Measurements from ENCODE around the gene SPPL3.
A peak's percentile ranks its signal among the peaks of the same experiment; 100 is the strongest.
"Not testable (repeated sequence)": the region's sequence is repeated elsewhere in the genome, so short reads cannot be mapped to it uniquely, and the experiment has no call there.

The SPPL3 gene

DNA sequence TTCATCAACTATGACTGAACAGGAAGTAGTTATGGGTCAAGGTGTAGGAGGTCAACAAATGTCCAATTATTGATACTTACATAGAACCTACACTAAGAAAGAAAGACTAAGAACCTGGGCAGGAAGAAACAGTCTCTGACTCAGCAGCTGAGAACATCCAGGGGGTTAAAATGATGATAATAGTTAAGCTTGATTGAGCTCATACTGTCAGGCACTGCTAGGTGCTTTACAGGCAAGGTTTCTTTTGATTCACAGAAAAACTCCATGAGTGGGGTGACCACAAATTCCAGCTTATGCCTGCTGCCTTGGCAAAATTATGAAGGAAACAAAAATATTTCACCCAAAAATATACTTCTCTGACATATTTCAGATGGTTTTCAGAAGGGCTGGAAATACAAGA is 103.5 kb downstream of the SPPL3 start:
- peak; percentile 13 for DNase-seq (ENCODE audit: low spot score)
- TF ChIP-seq CTCF (IDR thresholded peaks at IDR 0.05; ENCODE audit: extremely low read depth, missing control alignments): no peak

GRCh38 chr12:120799243-120800045 is 104.7 kb downstream of the SPPL3 start:
- no peak for DNase-seq (ENCODE audit: low spot score)
- no peak for TF ChIP-seq CTCF (IDR thresholded peaks at IDR 0.05; ENCODE audit: extremely low read depth, missing control alignments)

GRCh38 chr12:120798696-120799095 is 105.5 kb downstream of the SPPL3 start:
- no peak for DNase-seq (ENCODE audit: low spot score)
- no peak for TF ChIP-seq CTCF (IDR thresholded peaks at IDR 0.05; ENCODE audit: extremely low read depth, missing control alignments)

DNA sequence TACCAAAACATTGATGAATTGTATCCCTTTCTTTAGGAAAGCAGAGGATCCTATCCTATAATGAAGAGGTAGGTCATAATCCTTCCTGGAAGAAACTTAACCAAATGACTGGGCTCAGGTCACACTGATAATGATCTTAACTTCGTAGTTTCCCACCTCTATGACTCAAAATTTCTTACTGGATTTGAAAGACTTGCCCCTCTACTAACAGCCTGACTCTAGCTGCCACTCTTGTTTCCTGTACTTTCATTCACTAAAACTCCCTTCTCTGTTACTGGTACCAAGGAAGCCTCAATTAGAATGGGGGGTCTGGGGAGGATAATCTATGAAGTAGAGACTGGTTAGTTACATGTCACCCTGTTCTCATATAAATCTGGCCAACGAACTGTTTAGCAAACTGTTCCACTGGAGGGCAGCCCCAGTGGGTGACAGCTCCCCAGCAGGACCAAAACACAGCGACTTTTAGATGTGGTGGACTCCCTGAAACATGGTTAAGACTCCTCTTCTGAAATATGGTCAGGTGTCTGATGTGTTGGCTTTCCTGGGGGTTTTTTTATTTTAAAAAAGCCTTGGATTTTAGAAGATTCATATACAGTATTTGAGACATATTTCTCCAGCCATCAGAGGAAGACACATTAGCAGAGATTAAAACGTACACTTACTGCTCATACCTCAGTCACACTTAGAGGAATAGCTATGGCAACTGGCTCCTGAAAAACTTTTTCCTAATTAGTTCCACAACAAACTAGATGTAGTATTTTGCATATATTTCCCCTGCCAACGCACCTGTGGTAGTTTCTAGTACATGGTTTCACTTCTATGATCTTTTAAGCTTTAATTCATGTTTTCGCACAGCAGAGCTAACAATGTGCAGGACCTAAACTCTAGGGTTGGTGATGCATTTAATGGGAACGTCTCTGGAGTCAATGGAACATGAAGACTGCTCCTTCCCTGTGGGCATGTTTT is 106.2 kb downstream of the SPPL3 start:
- no peak for DNase-seq (ENCODE audit: low spot score)
- TF ChIP-seq CTCF (IDR thresholded peaks at IDR 0.05; ENCODE audit: extremely low read depth, missing control alignments): no peak

GRCh38 chr12:120795441-120796178 is 108.5 kb downstream of the SPPL3 start:
- DNase-seq (ENCODE audit: low spot score): no peak
- no peak for TF ChIP-seq CTCF (IDR thresholded peaks at IDR 0.05; ENCODE audit: extremely low read depth, missing control alignments)

DNA sequence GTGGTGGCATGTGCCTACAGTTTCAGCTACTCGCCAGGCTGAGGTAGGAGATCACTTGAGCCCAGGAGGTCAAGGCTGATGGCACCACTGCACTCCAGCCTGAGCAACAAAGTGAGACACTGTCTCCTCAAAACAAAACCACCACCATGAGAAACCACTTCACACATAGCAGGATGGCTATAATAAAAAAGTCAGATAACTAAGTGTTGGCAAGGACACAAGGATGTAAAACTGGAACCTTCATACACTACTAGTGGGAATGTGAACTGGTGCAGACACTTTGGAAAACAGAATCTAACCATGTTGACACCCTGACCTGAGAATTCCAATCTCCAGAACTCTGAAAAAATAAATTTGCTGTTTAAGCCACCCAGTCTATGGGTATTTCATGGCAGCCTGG is 110.8 kb downstream of the SPPL3 start:
- DNase-seq (ENCODE audit: low spot score): no peak
- TF ChIP-seq CTCF (IDR thresholded peaks at IDR 0.05; ENCODE audit: extremely low read depth, missing control alignments): no peak

DNA sequence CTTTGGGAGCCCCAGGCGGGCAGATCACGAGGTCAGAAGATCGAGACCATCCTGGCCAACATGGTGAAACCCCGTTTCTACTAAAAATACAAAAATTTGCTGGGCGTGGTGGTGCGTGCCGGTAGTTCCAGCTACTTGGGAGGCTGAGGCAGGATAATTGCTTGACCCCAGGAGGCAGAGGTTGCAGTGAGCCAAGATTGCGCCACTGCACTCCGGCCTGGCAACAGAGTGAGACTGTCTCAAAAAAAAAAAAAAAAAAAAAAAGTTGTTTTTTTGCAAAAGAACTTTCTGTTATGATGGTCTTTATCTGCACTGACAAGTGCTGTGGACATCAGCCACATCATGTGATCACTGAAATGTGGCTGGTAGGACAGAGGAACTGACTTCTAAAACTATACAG is 111.7 kb downstream of the SPPL3 start:
- not testable (repeated sequence) for DNase-seq (ENCODE audit: low spot score)
